ENCODE results near the gene LUC7L. TPM values are rescaled to one million over a fixed set of nuclear protein-coding genes. Genes with fewer than 3 reads are reported as not detected.

The LUC7L gene
- total and polyA plus RNA-seq, 8 donors: 77.5 to 221 (median 110) TPM

GRCh38 chr16:142405-142967 lies 86.8 kb downstream of the LUC7L start:
- H3K9me3 ChIP-seq: no peaks in the 10 kb centered on the region
- H3K27ac ChIP-seq: no peak overlapping the region
- no peak overlapping the region for H3K4me3 ChIP-seq
- H3K36me3 ChIP-seq: no peaks in the 10 kb centered on the region
- peaks cover 0 to 20% (median 0%) of the 10 kb centered on the region in 3 donors for H3K27me3 ChIP-seq
- WGBS, 5 donors: 60 to 74% (median 71%) methylated on average over 12 of the region's 12 CpGs
- TF ChIP-seq, protein P1, sequence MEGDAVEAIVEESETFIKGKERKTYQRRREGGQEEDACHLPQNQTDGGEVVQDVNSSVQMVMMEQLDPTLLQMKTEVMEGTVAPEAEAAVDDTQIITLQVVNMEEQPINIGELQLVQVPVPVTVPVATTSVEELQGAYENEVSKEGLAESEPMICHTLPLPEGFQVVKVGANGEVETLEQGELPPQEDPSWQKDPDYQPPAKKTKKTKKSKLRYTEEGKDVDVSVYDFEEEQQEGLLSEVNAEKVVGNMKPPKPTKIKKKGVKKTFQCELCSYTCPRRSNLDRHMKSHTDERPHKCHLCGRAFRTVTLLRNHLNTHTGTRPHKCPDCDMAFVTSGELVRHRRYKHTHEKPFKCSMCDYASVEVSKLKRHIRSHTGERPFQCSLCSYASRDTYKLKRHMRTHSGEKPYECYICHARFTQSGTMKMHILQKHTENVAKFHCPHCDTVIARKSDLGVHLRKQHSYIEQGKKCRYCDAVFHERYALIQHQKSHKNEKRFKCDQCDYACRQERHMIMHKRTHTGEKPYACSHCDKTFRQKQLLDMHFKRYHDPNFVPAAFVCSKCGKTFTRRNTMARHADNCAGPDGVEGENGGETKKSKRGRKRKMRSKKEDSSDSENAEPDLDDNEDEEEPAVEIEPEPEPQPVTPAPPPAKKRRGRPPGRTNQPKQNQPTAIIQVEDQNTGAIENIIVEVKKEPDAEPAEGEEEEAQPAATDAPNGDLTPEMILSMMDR (IDR thresholded peaks at IDR 0.05): no peak
- TF ChIP-seq POLR2A (IDR thresholded peaks at IDR 0.05) (no peak), EP300 (IDR thresholded peaks at IDR 0.05) (no peak), POLR2AphosphoS5 (IDR thresholded peaks at IDR 0.05) (no peak)
- H3K4me1 ChIP-seq: peaks cover 4 to 11% (median 9%) of the 10 kb centered on the region in 4 donors
- intact Hi-C loops (cut with DNase I; ENCODE audit: low total_unique reads): no loop called here
- no peak for DNase-seq

DNA sequence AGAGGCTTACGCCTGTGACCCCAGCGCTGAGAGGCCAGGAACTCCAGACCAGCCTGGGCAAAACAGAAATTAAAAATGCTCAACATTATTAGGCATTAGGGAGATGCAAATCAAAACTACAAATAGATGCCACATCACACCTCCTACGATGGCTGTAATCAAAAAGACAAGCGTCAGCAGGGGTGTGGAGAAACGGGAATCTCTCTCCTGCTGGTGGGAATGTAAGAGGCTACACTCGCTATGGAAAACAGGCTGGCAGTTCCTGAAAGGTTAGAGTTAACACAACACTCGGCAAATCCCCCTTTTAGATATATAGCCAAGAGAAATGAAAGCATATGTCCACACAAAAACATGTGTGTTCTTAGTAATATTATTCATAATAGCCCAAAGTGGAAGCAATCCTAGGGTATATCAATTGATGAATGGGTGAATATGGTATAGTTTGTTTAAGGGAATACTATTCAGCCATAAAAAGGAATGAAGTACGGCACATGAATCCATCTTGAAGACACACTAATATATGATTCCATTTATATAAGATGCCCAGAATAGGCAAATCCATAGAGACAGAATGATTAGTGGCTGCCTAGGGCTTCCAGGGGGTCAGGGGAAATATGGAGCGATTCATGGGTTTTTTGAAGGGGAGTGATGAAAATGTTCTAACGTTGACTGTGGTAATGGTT lies 88.9 kb downstream of the LUC7L start:
- H3K27me3 ChIP-seq: peaks cover 0 to 15% (median 0%) of the 10 kb centered on the region in 3 donors
- TF ChIP-seq POLR2A (IDR thresholded peaks at IDR 0.05) (no peak), POLR2AphosphoS5 (IDR thresholded peaks at IDR 0.05) (no peak), EP300 (IDR thresholded peaks at IDR 0.05) (no peak)
- TF ChIP-seq, protein P1 (IDR thresholded peaks at IDR 0.05): no peak
- DNase-seq: no peak
- H3K27ac ChIP-seq: no peak overlapping the region
- peaks cover 9 to 33% (median 20%) of the 10 kb centered on the region in 4 donors for H3K4me1 ChIP-seq
- intact Hi-C loops (cut with DNase I; ENCODE audit: low total_unique reads): no loop called here
- 64 to 79% (median 67%) methylated on average over 10 of the region's 10 CpGs for WGBS, 5 donors
- no peaks in the 10 kb centered on the region for H3K9me3 ChIP-seq
- H3K4me3 ChIP-seq: no peak overlapping the region
- no peaks in the 10 kb centered on the region for H3K36me3 ChIP-seq

Small RNA genes within 50 kb of the gene (small RNA-seq; reads per million reads assigned to genes)
- 0 reads per million in 4 donors for gene RF00019

Other genes with a start within 250 kb of the LUC7L start
- 1 to 10 TPM in 3 of 5 donors, not detected in 2; 2.2 to 5.5 (median 3.6) TPM for gene POLR3K, start 175.8 kb downstream of the LUC7L start, total RNA-seq
- 10 to 100 TPM; 10.7 to 13.3 (median 10.9) TPM for gene POLR3K, start 175.8 kb downstream of the LUC7L start, polyA plus RNA-seq
- gene SNRNP25, start 175.6 kb downstream of the LUC7L start, total RNA-seq: 10 to 100 TPM in 3 of 5 donors, 1 to 10 TPM in 2; 2.3 to 22.9 (median 11.9) TPM
- gene SNRNP25, start 175.6 kb downstream of the LUC7L start, polyA plus RNA-seq: 10 to 100 TPM; 30.2 to 40.2 (median 34.4) TPM
- gene RHBDF1, start 156.8 kb downstream of the LUC7L start, total RNA-seq: 100 to 1,000 TPM in 1 of 5 donors, 10 to 100 TPM in 4; 13.4 to 185 (median 30.4) TPM
- gene RHBDF1, start 156.8 kb downstream of the LUC7L start, polyA plus RNA-seq: 10 to 100 TPM; 10.2 to 38.3 (median 15.3) TPM
- gene MPG, start 151.2 kb downstream of the LUC7L start, total RNA-seq: 100 to 1,000 TPM in 1 of 5 donors, 10 to 100 TPM in 4; 33.3 to 102 (median 76.2) TPM
- gene MPG, start 151.2 kb downstream of the LUC7L start, polyA plus RNA-seq: 100 to 1,000 TPM in 2 of 3 donors, 10 to 100 TPM in 1; 90.6 to 112 (median 112) TPM
- gene NPRL3, start 90.8 kb downstream of the LUC7L start, total RNA-seq: 10 to 100 TPM in 3 of 5 donors, 1 to 10 TPM in 1, under 1 TPM in 1; 0.58 to 73.9 (median 22.3) TPM
- gene NPRL3, start 90.8 kb downstream of the LUC7L start, polyA plus RNA-seq: 10 to 100 TPM; 12.4 to 14.1 (median 13.3) TPM
- gene HBZ, start 76.8 kb downstream of the LUC7L start, total RNA-seq: not detected
- gene HBZ, start 76.8 kb downstream of the LUC7L start, polyA plus RNA-seq: not detected
- 10 to 100 TPM in 1 of 5 donors, not detected in 4; 10.3 TPM for gene HBM, start 63.5 kb downstream of the LUC7L start, total RNA-seq
- not detected for gene HBM, start 63.5 kb downstream of the LUC7L start, polyA plus RNA-seq
- 100 to 1,000 TPM in 1 of 5 donors, 10 to 100 TPM in 2, 1 to 10 TPM in 1, not detected in 1; 8.4 to 570 (median 32.0) TPM for gene HBA2, start 56.6 kb downstream of the LUC7L start, total RNA-seq
- 10 to 100 TPM in 2 of 3 donors, 1 to 10 TPM in 1; 3.5 to 21.3 (median 17.0) TPM for gene HBA2, start 56.6 kb downstream of the LUC7L start, polyA plus RNA-seq
- gene HBA1, start 52.8 kb downstream of the LUC7L start, total RNA-seq: 100 to 1,000 TPM in 1 of 5 donors, 10 to 100 TPM in 1, not detected in 3; 34.8 to 263 TPM
- 1 to 10 TPM in 1 of 3 donors, under 1 TPM in 1, not detected in 1; 0.88 to 5.7 TPM for gene HBA1, start 52.8 kb downstream of the LUC7L start, polyA plus RNA-seq
- not detected for gene HBQ1, start 49.0 kb downstream of the LUC7L start, total RNA-seq
- gene HBQ1, start 49.0 kb downstream of the LUC7L start, polyA plus RNA-seq: not detected
- 10 to 100 TPM; 14.6 to 87.2 (median 60.3) TPM for gene FAM234A, start 5.4 kb upstream of the LUC7L start, total RNA-seq
- 10 to 100 TPM; 13.1 to 34.9 (median 29.5) TPM for gene FAM234A, start 5.4 kb upstream of the LUC7L start, polyA plus RNA-seq
- gene RGS11, start 46.5 kb upstream of the LUC7L start, total RNA-seq: 10 to 100 TPM in 2 of 5 donors, 1 to 10 TPM in 3; 2.6 to 24.6 (median 7.0) TPM
- gene RGS11, start 46.5 kb upstream of the LUC7L start, polyA plus RNA-seq: 10 to 100 TPM in 2 of 3 donors, 1 to 10 TPM in 1; 7.3 to 26.3 (median 11.9) TPM
- gene ARHGDIG, start 51.1 kb upstream of the LUC7L start, total RNA-seq: 10 to 100 TPM in 2 of 5 donors, 1 to 10 TPM in 2, not detected in 1; 3.1 to 39.7 (median 11.0) TPM
- gene ARHGDIG, start 51.1 kb upstream of the LUC7L start, polyA plus RNA-seq: 10 to 100 TPM in 1 of 3 donors, 1 to 10 TPM in 2; 5.2 to 50.4 (median 9.6) TPM
- 100 to 1,000 TPM in 1 of 5 donors, 10 to 100 TPM in 3, not detected in 1; 32.3 to 118 (median 65.1) TPM for gene PDIA2, start 53.7 kb upstream of the LUC7L start, total RNA-seq
- gene PDIA2, start 53.7 kb upstream of the LUC7L start, polyA plus RNA-seq: 100 to 1,000 TPM; 142 to 932 (median 584) TPM
- 10 to 100 TPM; 11.7 to 69.2 (median 17.0) TPM for gene AXIN1, start 123.3 kb upstream of the LUC7L start, total RNA-seq
- 10 to 100 TPM; 13.3 to 19.1 (median 17.9) TPM for gene AXIN1, start 123.3 kb upstream of the LUC7L start, polyA plus RNA-seq
- gene MRPL28, start 141.1 kb upstream of the LUC7L start, total RNA-seq: 100 to 1,000 TPM in 1 of 5 donors, 10 to 100 TPM in 3, 1 to 10 TPM in 1; 9.9 to 106 (median 30.7) TPM
- 100 to 1,000 TPM in 1 of 3 donors, 10 to 100 TPM in 2; 78.8 to 100 (median 83.4) TPM for gene MRPL28, start 141.1 kb upstream of the LUC7L start, polyA plus RNA-seq
- gene PGAP6, start 152.5 kb upstream of the LUC7L start, total RNA-seq: 100 to 1,000 TPM in 4 of 5 donors, 10 to 100 TPM in 1; 20.7 to 364 (median 162) TPM
- gene PGAP6, start 152.5 kb upstream of the LUC7L start, polyA plus RNA-seq: 10 to 100 TPM; 27.7 to 54.4 (median 33.9) TPM
- gene NME4, start 167.8 kb upstream of the LUC7L start, total RNA-seq: 100 to 1,000 TPM in 1 of 5 donors, 10 to 100 TPM in 4; 23.3 to 187 (median 49.0) TPM
- 10 to 100 TPM; 84.0 to 97.7 (median 95.6) TPM for gene NME4, start 167.8 kb upstream of the LUC7L start, polyA plus RNA-seq
- gene DECR2, start 172.4 kb upstream of the LUC7L start, total RNA-seq: 100 to 1,000 TPM in 1 of 5 donors, 10 to 100 TPM in 2, 1 to 10 TPM in 2; 5.8 to 149 (median 12.5) TPM
- 10 to 100 TPM; 20.8 to 24.5 (median 22.6) TPM for gene DECR2, start 172.4 kb upstream of the LUC7L start, polyA plus RNA-seq
- gene RAB11FIP3, start 196.2 kb upstream of the LUC7L start, total RNA-seq: 100 to 1,000 TPM in 1 of 5 donors, 10 to 100 TPM in 3, 1 to 10 TPM in 1; 6.7 to 102 (median 57.8) TPM
- gene RAB11FIP3, start 196.2 kb upstream of the LUC7L start, polyA plus RNA-seq: 10 to 100 TPM; 15.4 to 19.7 (median 16.2) TPM